ENCODE data around the gene KRTAP4-4. TPM values are rescaled to one million over a fixed set of nuclear protein-coding genes. Genes with fewer than 3 reads are reported as not detected.
A peak's percentile ranks its signal among the peaks of the same experiment; 100 is the strongest.

The KRTAP4-4 gene
- total and polyA plus RNA-seq, 2 of the 4 experiments (the other 2 are of a cell fraction) = not detected

DNA sequence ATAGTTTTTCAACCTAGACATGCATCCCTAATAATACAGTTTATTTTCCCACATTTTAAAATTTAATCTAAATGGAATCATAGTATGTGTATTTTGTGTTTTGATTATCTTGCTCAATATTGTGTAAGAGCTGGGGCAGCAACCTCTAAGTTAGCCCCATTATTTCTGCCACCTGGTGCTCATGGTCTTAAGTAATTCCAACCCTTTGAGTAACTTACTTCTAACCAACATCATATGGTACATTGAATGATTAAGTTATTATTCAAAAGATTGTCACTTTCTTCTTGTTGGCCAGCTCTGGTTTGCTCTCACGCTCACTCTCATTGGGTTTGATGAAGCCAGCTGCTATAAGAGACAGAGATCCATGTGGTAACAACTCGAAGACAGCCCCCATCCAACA, 11.3 kb upstream of the KRTAP4-4 start:
- H3K27me3 ChIP-seq (ENCODE audit: control insufficient read depth, insufficient read depth, low read length) = no peaks in the 10 kb centered on the region; the same call in 1 of the 2 replicates
- H3K4me1 ChIP-seq (ENCODE audit: control insufficient read depth, insufficient read depth, low read length) = no peaks in the 10 kb centered on the region
- no peak overlapping the region for H3K56ac ChIP-seq (ENCODE audit: extremely low read depth, insufficient read depth, low read length)
- H2BK5ac ChIP-seq (ENCODE audit: low read depth, low read length, poor library complexity, severe bottlenecking) = no peak overlapping the region
- H3K18ac ChIP-seq (ENCODE audit: low read depth, low read length) = no peak overlapping the region
- no peak overlapping the region for H3K4me2 ChIP-seq (ENCODE audit: low read depth, low read length)
- H2AFZ ChIP-seq (replicated peaks; ENCODE audit: low read length, poor library complexity) = no peak overlapping the region
- no TSS peak for BruUV-seq (replicated peaks)
- DNase-seq (peak; percentile 23), ATAC-seq (ENCODE audit: low read depth) (no peak)
- no peak overlapping the region for H3K23ac ChIP-seq (ENCODE audit: low read depth, low read length)
- H3K79me1 ChIP-seq (ENCODE audit: low read depth in 1 of 2, low read length in 2 of 2) = no peaks in the 10 kb centered on the region
- H4K91ac ChIP-seq (ENCODE audit: insufficient read depth, low read depth, low read length) = no peak overlapping the region
- in situ Hi-C loops (cut with MboI; ENCODE audit: low sequenced_read_pairs) = no loop called here
- no peak overlapping the region for H2BK120ac ChIP-seq (ENCODE audit: low read depth, low read length)
- no peak overlapping the region for H3K4me3 ChIP-seq (ENCODE audit: insufficient read depth, low read depth, low read length)
- H3K9me1 ChIP-seq (ENCODE audit: insufficient read depth, low read length) = no peaks in the 10 kb centered on the region
- H3K9me3 ChIP-seq (ENCODE audit: control insufficient read depth, insufficient read depth, low read length) = no peaks in the 10 kb centered on the region
- dilution Hi-C loops (cut with HindIII; ENCODE audit: low sequenced_read_pairs, unreplicated experiment) = no loop called here
- H3K4ac ChIP-seq (ENCODE audit: low read depth, low read length) = no peak overlapping the region
- H4K8ac ChIP-seq (ENCODE audit: low read depth in 2 of 2, low read length in 2 of 2) = no peak overlapping the region
- H2AK9ac ChIP-seq (replicated peaks; ENCODE audit: low read depth, low read length, poor library complexity) = no peak overlapping the region
- POLR2A ChIA-PET (ENCODE audit: unreplicated experiment) = no interaction called here
- no peak overlapping the region for H2AK5ac ChIP-seq (ENCODE audit: low read depth, low read length)
- no peak overlapping the region for H2BK20ac ChIP-seq (ENCODE audit: low read depth, low read length)
- H4K5ac ChIP-seq (ENCODE audit: low read depth, low read length) = no peak overlapping the region
- H3K36me3 ChIP-seq (ENCODE audit: control insufficient read depth, insufficient read depth, low read length) = no peaks in the 10 kb centered on the region
- no peak overlapping the region for H3K9ac ChIP-seq (ENCODE audit: low read depth, low read length)
- no peak overlapping the region for H3K14ac ChIP-seq (replicated peaks; ENCODE audit: low read depth, low read length)
- no peaks in the 10 kb centered on the region for H4K20me1 ChIP-seq (ENCODE audit: insufficient read depth, low read length)
- H3K27ac ChIP-seq (ENCODE audit: insufficient read depth, low read length) = no peak overlapping the region
- WGBS, 2 experiments (ENCODE audit: extremely low coverage in 2 of 2, insufficient read length in 1 of 2) = no CpG with 5 or more reads among the region's 2 CpGs
- no peak for TF ChIP-seq RAD21 (IDR thresholded peaks at IDR 0.05; ENCODE audit: low read length)
- TF ChIP-seq CEBPB (IDR thresholded peaks at IDR 0.05; ENCODE audit: low read depth, low read length) = peak; percentile 46
- H2BK15ac ChIP-seq (ENCODE audit: low read depth, low read length) = no peak overlapping the region
- CTCF ChIA-PET = no interaction called here
- intact Hi-C loops (cut with micrococcal nuclease) = no loop called here
